SKM-1 treated with dmso at 0.1 percent for 144 hours (cell line): ENCODE measurements around the gene TNPO1.
"Not testable (repeated sequence)": the region's sequence is repeated elsewhere in the genome, so short reads cannot be mapped to it uniquely, and the experiment has no call there.

ENCODE experiments used
- DNase-seq: peaks from one replicate; lab custom pipeline; 2025; ENCODE audit not compliant: unreplicated experiment; lab: John Stamatoyannopoulos, UW

TNPO1 gene

GRCh38 chr5:72816284-72817075 lies at the start of gene TNPO1:
TSS of gene TNPO1 (plus strand) at chr5:72816661. CDS start at chr5:72816738, 77 bp downstream.
- peak; percentile 70 for DNase-seq

- DNase-seq = no peak
These were observed 49.0 kb upstream of the TNPO1 start for GRCh38 chr5:72767289-72768010.

- DNase-seq = no peak
These were observed 46.2 kb upstream of the TNPO1 start for GRCh38 chr5:72770266-72770665.

GRCh38 chr5:72776684-72777083 lies 39.8 kb upstream of the TNPO1 start:
- DNase-seq = no peak

GRCh38 chr5:72779520-72779919 lies 36.9 kb upstream of the TNPO1 start:
- DNase-seq = no peak

GRCh38 chr5:72783354-72783753 lies 33.1 kb upstream of the TNPO1 start:
- no peak for DNase-seq

- DNase-seq = no peak
These were observed 32.3 kb upstream of the TNPO1 start for GRCh38 chr5:72784129-72784528.

GRCh38 chr5:72785801-72786200 lies 30.7 kb upstream of the TNPO1 start:
- DNase-seq = no peak

GRCh38 chr5:72786676-72787075 lies 29.8 kb upstream of the TNPO1 start:
- DNase-seq = no peak

GRCh38 chr5:72788866-72789505 lies 27.5 kb upstream of the TNPO1 start:
- no peak for DNase-seq

- DNase-seq = no peak
These were observed 26.3 kb upstream of the TNPO1 start for GRCh38 chr5:72790186-72790585.

GRCh38 chr5:72792662-72793061 lies 23.8 kb upstream of the TNPO1 start:
- DNase-seq = not testable (repeated sequence)

GRCh38 chr5:72796001-72796400 lies 20.5 kb upstream of the TNPO1 start:
- no peak for DNase-seq

- no peak for DNase-seq
These were observed 16.7 kb upstream of the TNPO1 start for GRCh38 chr5:72799721-72800120.

- not testable (repeated sequence) for DNase-seq
These were observed 7.8 kb upstream of the TNPO1 start for GRCh38 chr5:72808637-72809036.

GRCh38 chr5:72811849-72812248 lies 4.6 kb upstream of the TNPO1 start:
- no peak for DNase-seq

- DNase-seq = peak; percentile 82
These were observed 4.0 kb upstream of the TNPO1 start for GRCh38 chr5:72812488-72812887.

- DNase-seq = no peak
These were observed 2.4 kb upstream of the TNPO1 start for GRCh38 chr5:72814104-72814503.

- DNase-seq = no peak
These were observed 1.6 kb upstream of the TNPO1 start for GRCh38 chr5:72814864-72815263.

GRCh38 chr5:72815580-72816283 lies 729 bp upstream of the TNPO1 start:
- DNase-seq = peak; percentile 56

- DNase-seq = peak; percentile 20
These were observed 618 bp downstream of the TNPO1 start for GRCh38 chr5:72817076-72817481.
